ENCODE data around the gene SPATA6.
"Not testable (repeated sequence)": the region's sequence is repeated elsewhere in the genome, so short reads cannot be mapped to it uniquely, and the experiment has no call there.

The SPATA6 gene

GRCh38 chr1:48450505-48450904, 21.5 kb downstream of the SPATA6 start:
- no peak for DNase-seq

DNA sequence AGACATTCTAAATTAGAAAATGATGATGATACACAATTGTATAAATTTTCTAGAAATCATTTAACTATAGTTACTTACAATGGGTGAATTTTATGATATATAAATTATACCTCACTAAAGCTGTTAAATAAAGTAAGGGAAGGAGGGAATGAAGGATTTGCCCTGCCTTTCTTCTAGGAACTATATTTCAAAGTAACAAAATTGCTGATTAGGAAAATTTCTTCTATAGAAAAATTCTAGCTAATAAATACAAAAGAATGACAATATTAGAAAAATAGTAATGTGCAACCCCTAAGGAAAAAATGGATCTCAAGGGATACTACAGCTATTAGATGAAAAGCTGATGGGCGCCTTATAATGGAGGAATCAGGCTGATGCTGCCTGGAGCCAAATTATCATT, 23.1 kb downstream of the SPATA6 start:
- no peak for DNase-seq

- DNase-seq: not testable (repeated sequence)
Measured at GRCh38 chr1:48444186-48444585, 27.8 kb downstream of the SPATA6 start.

DNA sequence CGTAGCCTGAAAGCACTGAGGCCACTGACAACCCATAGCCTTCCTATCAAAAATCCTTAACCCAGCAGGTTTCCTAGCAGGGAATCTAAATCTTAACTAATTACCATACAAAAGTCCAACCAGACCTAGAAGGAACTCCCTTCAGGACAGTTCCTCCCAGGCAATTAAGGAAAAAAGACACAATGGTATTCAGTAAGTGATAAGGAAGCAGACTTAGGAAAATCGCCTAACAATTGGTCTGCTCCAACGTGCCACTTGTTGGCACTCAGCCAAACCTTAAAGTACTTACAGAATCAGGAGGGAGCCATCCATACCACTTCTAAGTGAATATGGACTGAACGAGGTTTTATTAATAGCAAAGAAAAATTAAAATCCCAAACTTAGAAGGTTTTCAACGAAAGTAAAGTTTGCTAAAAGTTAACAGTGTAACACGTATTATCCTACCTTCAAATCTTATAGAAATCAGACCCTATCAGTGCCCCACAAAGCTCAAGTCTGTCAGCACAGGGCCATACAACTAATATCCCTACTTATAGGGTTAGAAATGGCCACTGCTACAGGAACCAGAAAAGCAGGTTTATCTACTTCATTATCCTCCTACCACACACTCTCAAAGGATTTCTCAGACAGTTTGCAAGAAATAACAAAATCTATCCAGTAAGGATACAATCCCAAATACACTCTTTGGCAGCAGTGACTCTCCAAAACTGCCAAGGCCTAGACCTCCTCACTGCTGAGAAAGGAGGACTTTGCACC, 29.0 kb downstream of the SPATA6 start:
- no peak for DNase-seq

- DNase-seq: not testable (repeated sequence)
Measured at GRCh38 chr1:48440786-48441185, 31.2 kb downstream of the SPATA6 start.

DNA sequence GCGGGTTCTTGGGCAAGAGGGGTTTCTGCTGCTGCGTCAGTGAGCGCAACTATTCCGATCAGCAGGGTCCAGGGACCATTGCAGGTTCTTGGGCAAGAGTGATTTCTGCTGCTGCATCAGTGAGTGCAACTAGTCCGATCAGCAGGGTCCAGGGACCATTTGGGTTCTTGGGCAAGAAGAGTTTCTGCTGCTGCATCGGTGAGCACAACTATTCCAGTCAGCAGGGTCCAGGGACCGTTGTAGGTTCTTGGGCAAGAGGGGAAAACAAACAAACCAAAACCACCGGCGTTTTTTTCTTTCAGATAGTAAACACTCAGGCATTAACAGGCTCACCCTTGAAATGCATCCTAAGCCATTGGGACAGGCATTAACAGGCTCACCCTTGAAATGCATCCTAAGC, 32.6 kb downstream of the SPATA6 start:
- DNase-seq: no peak

DNA sequence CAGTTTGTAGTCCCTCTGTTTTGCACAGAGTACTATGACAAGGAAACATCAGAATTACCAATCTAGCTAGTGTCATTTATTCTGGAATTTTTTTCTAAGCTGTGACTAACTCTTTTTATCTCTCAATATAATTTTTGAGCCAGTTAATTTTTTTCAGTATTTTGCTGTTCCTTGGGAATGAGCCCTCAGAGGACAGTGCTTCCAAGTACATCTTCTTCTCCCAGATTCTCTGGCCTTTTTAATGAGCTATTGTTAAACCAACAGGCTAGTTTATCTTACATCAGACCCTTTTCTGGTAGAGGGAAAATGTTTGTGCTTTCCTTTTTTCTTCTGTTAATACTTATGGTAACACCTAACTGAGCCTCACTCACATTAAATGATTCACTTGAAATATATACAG, 34.6 kb downstream of the SPATA6 start:
- DNase-seq: not testable (repeated sequence)

DNA sequence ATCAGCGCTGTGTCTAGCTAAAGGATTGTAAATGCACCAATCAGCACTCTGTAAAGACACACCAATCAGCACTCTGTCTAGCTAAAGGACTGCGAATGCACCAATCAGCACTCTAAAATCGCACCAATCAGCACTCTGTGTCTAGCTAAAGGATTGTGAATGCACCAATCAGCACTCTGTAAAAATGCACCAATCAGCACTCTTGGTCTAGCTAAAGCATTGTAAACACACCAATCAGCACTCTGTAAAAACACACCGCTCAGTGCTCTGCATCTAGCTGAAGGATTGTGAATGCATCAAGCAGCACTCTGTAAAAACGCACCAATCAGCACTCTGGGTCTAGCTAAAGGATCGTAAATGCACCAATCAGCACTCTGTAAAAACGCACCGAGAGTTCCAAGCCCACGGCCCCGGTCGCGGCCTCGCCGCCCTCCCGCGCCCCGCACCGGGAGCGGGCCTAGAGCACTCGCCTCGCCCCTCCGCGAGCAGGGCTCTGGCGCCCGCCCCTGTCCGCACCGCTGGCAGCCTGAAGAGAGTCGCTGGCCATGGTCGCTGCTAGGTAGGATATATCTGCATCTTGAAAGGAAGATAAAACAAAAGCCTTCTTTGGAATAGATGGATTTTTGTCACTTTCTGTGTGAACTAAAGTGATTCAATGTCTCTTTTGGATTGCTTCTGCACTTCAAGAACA, 36.5 kb downstream of the SPATA6 start:
- DNase-seq: not testable (repeated sequence)

GRCh38 chr1:48430832-48431231, 41.2 kb downstream of the SPATA6 start:
- no peak for DNase-seq

DNA sequence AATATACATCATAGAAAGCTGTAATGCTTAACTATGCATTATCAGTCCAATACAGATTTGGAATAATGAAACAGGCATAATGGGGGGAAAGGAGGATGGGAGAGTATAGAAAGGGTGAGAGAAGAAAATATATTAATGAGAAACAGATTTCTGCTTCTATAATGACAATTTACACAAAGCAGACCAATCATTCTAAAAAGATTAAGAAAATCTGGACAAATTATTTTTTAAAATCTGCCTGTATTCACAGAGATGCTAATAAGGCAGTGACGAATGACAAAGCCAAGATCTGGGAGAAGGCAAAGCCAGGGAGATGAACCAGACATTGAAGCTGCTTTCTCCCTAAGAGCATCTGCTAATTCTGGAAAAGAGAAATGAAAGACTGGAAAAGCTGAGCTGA, 50.0 kb downstream of the SPATA6 start:
- DNase-seq: no peak

GRCh38 chr1:48418742-48419141, 53.3 kb downstream of the SPATA6 start:
- no peak for DNase-seq

GRCh38 chr1:48415050-48415449, 57.0 kb downstream of the SPATA6 start:
- DNase-seq: no peak

GRCh38 chr1:48414264-48414663, 57.7 kb downstream of the SPATA6 start:
- DNase-seq: no peak

- DNase-seq: no peak
Measured at GRCh38 chr1:48405940-48406339, 66.1 kb downstream of the SPATA6 start.

DNA sequence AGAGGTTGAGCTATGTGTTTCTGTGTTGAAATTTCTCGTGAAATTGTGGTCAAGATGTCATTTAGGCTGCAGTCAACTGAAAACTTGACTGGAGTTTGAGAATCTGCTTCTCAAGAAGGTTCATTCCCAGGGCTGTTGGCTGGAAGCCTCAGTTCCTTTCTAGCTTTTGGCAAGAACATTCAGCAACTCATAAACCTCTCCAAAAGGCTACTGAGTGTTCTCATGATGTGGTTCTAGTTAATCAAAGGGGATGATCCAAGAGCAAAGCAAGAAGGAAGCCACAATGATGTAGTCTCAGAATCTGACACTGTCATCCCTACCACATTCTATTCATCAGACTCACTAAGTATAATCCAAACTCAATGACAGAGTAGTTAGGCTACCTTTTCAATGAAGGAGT, 66.6 kb downstream of the SPATA6 start:
- DNase-seq: no peak

DNA sequence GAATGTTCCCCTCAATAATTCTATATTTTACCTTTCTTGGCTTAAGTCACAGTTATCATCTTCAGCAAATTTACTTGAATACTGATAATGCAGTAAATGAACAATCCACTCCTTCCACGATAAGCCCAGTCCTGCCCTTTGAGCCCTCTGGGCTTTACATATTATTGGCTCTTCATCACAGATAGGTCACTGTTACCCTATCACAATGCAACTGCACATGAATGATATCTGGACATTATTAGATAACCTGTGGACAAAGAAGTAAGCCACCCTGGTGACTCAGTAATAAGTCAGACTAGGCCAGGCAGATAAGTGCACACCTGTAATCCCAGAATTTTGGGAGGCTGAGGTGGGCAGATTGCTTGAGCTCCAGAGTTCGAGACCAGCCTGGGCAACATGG, 69.4 kb downstream of the SPATA6 start:
- DNase-seq: no peak

DNA sequence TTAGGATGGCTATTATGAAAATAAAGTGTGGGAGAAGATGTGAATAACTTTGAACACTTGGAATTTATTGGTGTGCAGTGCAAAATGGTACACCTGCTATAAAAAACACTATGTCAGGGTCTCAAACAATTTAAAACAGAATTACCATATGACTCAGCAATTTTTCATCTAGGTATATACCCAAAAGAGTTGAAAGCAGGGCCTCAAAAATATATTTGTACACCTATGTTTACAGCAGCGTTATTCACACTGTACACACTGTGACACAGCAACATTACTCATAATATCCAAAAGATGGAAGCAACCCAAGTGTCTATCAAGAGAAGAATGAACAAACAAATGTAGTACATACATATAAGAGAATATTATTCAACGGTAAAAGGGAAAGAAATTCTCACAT, 75.8 kb downstream of the SPATA6 start:
- DNase-seq: no peak

DNA sequence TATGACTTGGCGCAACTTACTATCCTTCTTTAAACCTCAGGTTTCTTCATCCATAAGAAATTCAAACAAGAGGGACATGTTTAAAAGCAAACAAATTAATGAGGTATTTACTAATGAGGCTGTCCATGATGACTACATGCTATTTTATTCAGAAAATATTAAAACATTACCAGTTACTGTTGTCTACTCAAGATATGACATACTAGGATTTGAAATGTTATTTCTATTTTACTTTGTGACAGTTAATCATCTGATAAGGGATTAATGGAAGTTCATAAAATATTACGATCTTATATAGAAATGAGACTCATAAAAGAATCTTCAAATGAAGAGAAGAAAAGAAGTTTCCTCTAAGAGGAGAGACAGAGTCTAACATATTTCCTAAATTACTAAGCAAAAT, 80.1 kb downstream of the SPATA6 start:
- DNase-seq: no peak

GRCh38 chr1:48387409-48387808, 84.6 kb downstream of the SPATA6 start:
- DNase-seq: no peak

GRCh38 chr1:48374785-48375184, 97.2 kb downstream of the SPATA6 start:
- no peak for DNase-seq

- DNase-seq: no peak
Measured at GRCh38 chr1:48371598-48371997, 100.4 kb downstream of the SPATA6 start.

DNA sequence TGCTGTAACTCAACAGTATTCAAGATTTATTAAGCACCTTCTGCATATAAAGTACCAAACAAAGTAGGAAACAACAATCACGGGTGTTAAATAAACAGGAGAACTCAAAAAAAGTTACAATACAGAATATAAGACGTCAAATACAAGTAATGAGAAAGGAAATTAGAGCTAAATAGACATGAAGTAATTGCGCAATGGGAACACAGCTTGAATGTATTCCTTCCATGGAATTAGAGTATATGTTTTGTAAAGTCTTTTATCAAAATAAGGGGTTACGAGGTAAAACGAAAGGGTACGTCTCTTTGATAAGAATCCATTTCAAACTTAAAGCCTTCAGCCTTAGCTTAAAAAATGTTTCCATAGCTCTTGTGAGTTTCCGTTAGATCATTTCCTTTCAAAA, 109.1 kb downstream of the SPATA6 start:
- DNase-seq: no peak

- no peak for DNase-seq
Measured at GRCh38 chr1:48356901-48357300, 115.1 kb downstream of the SPATA6 start.

- DNase-seq: no peak
Measured at GRCh38 chr1:48344373-48344772, 127.6 kb downstream of the SPATA6 start.

DNA sequence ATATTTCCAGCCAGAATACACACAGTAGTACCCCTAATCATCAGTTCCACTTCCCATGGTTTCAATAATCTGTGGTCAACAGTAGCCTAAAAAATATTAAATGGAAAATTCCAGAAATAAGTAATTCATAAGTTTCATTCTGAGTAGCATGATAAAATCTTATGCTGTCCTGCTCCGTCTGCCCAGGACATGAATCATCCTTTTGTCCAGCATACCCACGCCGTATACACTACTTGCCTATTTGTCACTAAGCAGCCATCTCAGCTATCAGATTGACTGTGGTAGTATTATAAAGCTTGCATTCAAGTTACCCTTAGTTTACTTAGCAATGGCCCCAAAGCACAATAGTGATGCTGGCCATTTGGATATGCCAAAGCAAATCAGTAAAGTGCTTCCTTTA, 130.8 kb downstream of the SPATA6 start:
- no peak for DNase-seq
